C4-2B (cell line): Measurements from ENCODE around the gene SPG11.

Experiments
- ZFX ChIP-seq: fragments of 450-650 bp; IDR thresholded peaks from 2 replicates; pipeline ENCODE4 v1.6.1; 2017
- TF ChIP-seq, protein P1 (sequence below): fragments of 450-650 bp; conservative IDR thresholded peaks from 2 replicates; pipeline ENCODE4 v1.5.1; 2017; ENCODE audit warnings: mild to moderate bottlenecking

DNA sequence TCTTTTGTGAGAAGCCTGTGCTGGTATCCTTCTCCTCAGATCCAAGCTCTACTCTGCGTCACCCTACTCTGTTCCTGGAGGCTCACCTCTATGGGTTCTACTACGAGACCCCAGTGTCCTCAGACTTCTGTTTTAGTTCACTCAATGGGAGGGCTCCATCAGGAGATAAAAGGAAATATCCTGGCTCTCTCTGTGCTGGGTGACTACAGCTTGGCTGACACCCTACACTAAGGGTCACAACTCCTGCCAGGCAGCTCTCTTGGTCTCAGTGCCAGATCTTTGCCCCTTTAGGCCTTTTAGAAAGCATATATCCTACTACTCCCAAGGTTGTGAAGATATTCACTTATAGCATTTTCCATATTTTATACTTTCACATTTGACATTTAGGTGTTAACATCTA lies 46.5 kb downstream of the SPG11 start:
- TF ChIP-seq, protein P1, sequence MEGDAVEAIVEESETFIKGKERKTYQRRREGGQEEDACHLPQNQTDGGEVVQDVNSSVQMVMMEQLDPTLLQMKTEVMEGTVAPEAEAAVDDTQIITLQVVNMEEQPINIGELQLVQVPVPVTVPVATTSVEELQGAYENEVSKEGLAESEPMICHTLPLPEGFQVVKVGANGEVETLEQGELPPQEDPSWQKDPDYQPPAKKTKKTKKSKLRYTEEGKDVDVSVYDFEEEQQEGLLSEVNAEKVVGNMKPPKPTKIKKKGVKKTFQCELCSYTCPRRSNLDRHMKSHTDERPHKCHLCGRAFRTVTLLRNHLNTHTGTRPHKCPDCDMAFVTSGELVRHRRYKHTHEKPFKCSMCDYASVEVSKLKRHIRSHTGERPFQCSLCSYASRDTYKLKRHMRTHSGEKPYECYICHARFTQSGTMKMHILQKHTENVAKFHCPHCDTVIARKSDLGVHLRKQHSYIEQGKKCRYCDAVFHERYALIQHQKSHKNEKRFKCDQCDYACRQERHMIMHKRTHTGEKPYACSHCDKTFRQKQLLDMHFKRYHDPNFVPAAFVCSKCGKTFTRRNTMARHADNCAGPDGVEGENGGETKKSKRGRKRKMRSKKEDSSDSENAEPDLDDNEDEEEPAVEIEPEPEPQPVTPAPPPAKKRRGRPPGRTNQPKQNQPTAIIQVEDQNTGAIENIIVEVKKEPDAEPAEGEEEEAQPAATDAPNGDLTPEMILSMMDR: no peak
- no peak for TF ChIP-seq ZFX
